Stimulated activated naive CD4-positive, alpha-beta T cell (primary cell): ENCODE results near the gene MYCBP2.

ENCODE experiments used
- DNase-seq, 6 experiments: peaks; one replicate each; lab custom pipeline; 2025; lab: John Stamatoyannopoulos, UW

Gene MYCBP2

GRCh38 chr13:77105051-77105450, 221.8 kb downstream of the MYCBP2 start:
- no peak for DNase-seq

- DNase-seq: no peak
These were observed 227.5 kb downstream of the MYCBP2 start for GRCh38 chr13:77099415-77099814.

- no peak for DNase-seq
These were observed 231.6 kb downstream of the MYCBP2 start for GRCh38 chr13:77095288-77095687.

DNA sequence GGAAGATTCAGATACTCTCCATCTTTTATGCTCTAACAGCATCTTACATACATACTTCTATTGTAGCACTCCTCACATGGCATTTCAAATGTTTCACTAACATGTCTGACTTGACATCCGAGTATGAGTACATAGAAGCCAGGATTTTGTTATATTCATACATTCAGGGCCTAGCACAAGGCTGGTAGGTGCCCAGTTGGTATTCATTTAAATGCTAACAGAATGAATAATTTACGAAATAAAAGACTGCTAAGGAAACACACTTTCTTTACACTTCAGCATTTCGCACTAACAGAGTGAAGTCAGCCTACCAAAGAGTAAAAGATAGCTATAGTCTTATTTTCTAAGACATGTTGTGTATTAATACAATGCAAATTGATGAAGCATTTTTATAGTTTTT, 232.1 kb downstream of the MYCBP2 start:
- DNase-seq: no peak

DNA sequence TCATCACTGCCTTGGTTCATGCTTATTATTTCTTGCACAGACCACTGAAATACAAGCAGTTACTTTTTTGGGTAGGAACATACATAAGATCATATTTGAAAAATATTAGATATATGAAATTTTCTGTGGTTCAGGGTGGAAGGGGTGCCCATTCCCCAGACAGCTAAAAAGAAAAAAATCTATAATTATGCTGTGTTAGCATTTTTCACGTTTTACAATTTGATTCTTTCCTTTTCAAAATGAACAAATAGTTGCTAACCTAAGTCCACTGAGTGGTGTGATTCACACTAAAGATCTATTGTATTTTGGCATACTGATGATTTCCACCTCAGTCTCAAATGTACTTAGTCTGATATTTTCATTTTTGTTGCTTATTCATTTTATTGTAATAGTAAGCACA, 233.2 kb downstream of the MYCBP2 start:
- no peak for DNase-seq

DNA sequence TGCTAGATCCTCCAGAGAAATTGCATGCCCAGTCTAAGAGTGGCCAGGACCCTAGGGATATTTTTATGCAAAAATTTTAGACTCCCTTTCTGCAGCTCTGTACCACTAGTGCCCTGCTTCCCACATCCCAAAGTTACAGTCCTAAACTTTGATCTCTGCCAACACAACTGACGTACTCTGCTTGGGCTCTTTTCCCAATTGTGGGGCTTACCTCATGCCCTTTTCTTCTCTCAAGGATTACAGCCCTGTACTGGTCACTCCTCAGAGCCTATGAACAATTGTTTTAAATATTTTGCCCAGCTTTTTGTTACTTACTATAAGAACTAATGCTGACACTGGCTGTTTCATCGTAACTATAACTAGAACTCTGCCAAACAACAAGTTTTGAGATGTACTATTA, 242.1 kb downstream of the MYCBP2 start:
- DNase-seq: no peak

DNA sequence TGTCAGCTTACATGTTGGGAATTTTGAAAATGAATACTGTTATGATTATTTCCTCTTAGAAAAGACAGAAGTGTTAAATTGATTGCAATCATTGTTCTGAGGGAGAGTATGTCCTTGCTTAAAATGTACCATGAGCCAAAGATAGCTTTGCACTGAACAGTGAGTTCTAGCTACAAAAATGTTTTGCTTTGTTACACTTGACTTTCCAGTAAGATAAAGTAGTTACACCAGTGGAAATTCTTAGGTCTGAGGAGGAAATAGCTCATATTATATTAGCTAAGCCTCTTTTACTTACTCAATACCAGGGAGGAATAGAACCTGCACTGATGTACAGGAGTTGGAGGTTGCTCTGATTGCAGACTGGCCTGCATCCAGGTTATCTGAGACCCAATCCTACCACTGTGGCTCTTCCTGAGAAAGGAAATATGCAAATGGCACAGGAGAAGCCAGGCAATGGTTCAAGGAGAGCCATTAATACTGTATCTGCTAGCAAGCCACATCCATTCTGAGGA, 246.9 kb downstream of the MYCBP2 start:
- DNase-seq: no peak

DNA sequence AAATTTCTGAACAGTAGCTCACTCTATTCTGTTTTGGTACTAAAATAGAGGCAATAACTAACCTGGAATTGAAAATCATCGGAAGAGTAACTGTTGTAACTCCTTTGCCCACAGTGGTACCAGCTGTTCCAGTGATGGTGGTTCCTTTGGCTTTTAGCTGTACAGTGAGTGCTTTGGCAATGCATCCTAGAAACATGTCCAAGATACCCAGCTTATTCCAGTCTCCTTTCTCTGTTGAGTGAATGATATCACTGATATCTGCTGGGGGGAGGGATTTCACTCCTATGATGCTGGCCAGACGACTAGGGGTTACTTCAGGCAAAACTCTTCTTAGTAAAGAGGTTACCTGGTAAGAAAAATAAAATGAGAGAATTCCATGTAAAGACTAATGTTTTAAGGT, 259.4 kb downstream of the MYCBP2 start:
- no peak for DNase-seq

DNA sequence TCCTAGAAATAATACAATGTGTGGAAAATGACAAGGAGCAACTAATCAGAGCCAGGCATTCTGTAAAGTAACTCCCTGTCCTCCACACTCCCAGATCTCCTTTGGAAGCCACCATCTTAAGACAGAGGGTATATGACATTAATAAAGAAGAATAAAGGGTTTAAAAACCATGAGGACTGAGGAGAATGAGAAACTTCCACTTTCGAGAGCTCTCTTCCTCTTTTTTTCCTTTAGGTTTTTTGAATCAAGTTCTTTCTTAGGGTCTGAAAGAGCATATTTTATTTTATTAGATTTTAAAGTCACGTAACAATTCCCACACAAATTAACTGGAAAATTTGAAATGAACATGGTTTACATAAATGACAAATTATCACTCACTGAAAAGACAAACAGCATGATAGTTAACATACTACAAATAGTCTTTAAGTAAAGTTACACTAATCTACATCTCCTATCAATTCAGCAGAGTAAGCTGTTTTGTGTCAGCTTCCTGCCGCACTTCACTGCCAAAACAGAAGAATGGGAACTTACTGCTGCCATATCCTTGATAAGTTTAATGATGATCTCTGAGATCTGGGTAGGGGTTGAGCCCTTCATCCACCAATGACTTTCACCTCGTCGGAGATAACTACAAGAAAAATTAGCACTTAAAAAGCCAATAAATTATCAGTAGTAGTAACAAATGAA, 261.3 kb downstream of the MYCBP2 start:
- no peak for DNase-seq

DNA sequence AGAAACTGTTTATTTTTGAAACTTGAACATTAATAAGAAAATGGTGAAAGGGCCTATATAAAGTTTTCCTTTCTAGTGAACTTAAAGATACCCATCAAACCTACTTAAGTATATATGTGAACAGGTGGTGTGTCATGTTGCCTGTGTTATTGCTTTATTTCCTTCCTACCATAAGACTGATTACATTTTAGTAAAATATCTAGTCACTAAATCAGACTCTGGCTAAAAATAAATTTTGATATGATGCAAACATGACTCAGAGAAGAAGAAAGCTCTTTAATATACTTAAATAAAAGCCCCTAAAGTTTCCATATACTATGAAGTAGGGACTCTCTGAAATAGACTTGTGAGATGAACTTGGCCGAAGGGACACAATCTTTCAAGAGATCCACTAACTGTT, 264.8 kb downstream of the MYCBP2 start:
- DNase-seq: no peak

DNA sequence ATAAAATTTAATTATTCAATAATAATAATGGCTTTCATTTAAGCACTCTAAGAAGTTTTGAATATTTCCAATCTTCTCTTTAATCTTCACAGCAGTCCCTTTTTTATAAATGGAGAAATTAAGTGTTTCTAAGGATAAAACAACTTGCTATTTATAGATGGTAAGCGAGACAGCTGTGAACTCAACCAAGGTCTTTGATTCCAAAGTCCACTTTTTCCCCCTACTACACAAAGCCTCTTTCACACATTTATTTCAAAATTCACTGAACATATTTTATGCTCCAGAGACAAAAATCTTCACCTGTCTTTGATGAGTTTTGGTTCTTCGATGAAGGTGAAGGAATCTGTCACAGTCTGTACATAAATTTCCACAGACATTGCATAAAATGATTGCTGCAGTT, 265.5 kb downstream of the MYCBP2 start:
- DNase-seq: no peak

GRCh38 chr13:77056886-77057285, 270.0 kb downstream of the MYCBP2 start:
- no peak for DNase-seq

GRCh38 chr13:77056382-77056781, 270.5 kb downstream of the MYCBP2 start:
- DNase-seq: no peak

- no peak for DNase-seq
These were observed 271.7 kb downstream of the MYCBP2 start for GRCh38 chr13:77055158-77055557.

- no peak for DNase-seq
These were observed 273.7 kb downstream of the MYCBP2 start for GRCh38 chr13:77053192-77053591.

- no peak for DNase-seq
These were observed 278.2 kb downstream of the MYCBP2 start for GRCh38 chr13:77048681-77049080.

DNA sequence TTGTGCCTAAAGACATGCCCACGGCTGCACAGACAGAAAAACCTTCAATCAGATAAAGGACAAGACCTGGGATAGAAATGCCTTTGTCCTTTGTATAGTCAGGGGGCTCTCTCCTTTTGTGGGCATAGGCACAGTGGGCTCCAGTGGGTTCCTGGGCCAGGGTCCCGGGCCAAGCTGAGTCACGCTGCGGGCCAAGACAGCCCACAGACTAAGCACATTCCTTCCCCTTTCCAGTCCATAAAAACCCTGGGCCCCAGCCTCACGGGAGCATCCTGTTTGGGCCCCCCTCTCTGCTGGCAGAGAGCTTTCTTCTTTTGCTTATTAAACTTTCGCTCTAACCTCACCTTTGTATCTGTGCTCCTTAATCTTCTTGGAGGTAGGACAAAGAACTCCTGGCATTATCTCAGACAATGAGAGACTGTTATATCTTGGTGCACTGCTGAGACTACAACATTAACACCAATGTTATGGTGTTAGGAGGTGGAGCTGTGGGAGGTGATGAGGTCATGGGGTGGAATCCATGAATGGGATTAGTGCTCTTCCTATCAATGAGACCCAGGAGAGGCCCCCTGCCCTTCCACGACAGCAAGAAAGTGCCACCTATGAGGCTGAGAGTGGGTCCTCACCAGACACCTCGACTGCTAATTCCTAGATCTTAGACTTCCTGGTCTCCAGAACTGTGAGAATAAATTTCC, 279.1 kb downstream of the MYCBP2 start:
- DNase-seq: no peak

DNA sequence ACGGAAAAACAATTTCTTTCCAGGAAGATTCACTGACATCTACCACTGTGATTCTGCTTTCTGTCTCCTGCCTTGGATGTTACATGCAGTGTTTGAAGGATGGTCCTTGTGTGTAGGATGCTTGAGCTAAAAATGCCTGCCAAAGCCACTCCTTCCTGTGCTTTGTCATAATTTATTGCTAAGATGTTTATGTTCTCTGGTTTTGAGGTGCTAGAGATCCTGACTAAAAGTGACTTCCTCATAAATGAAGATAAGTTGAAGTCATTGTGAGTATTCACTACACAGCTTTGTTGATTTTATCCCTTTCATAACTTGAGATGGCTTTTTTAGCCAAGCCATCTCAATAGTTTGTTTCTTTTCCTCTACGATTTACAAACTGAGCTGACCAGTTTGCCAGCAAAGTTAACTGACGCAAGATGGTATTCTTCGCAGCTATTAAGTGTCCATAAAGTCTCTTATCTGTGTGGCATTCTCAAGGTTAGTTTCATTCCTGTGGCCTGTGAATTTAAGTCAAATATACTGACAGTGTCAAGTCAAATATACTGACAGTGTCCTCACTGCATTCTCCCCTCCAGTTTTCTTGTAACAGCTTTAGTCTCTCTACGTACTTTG, 284.2 kb downstream of the MYCBP2 start:
- DNase-seq: no peak

DNA sequence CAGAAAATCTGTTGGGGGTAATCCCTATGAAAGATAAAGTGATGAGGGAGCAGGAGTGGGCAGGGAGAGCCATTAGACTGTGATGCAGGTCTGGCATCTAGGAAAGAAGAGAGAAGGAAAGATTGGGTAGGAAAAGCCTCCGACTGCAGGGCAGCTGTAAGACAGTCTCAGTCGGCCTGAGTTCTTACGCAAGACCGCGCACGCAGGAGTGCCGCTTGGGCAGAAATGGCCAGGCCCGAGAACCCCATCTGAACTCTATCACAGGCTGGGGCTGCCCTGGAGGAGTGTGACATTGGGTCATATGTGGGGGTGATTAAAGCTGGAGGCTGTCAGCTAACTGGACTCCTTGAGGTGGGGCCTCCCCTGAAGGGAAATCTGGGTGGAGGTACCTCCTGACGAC, 286.1 kb downstream of the MYCBP2 start:
- no peak for DNase-seq

- DNase-seq: no peak
These were observed 286.8 kb downstream of the MYCBP2 start for GRCh38 chr13:77040076-77040475.

- no peak for DNase-seq
These were observed 287.9 kb downstream of the MYCBP2 start for GRCh38 chr13:77038907-77039480.

GRCh38 chr13:77036279-77036678, 290.6 kb downstream of the MYCBP2 start:
- DNase-seq: no peak

DNA sequence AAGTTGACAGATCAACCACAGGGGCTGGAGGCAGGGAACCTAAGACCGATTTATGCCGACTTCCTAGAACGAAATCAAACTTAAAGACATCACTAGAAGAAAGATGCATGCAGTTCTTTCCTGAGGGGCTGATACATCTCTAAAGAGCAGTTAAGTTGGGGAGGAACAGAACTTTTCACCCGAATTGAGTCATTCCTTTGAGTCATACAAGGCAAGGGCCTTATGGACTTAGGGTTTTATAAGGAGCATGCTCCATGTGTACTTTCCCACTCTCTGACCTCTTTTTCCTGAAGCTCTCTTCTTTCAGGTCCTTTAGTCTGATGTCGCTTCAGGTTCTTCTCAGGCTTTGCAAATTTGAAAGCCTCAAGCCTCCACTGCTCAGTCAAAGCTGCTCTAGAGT, 292.0 kb downstream of the MYCBP2 start:
- no peak for DNase-seq
